HepG2 (cell line): ENCODE measurements around the gene CALML4. TPM values are rescaled to one million over a fixed set of nuclear protein-coding genes. Genes with fewer than 3 reads are reported as not detected.

Experiments used
- ATAC-seq: fragments of 200-7000 bp; cut with Tn5 transposase; 3 replicates; pipeline ENCODE4 v1.9.1; 2020; ENCODE audit warnings: mild to moderate bottlenecking, moderate library complexity
- BruUV-seq: library from RNA; stranded (reverse); fragments of 400-500 nt; replicated peaks from 2 replicates; lab custom pipeline; 2021; lab: Mats Ljungman, UMichigan
- CTCF ChIA-PET: fragments of 300-600 bp; formaldehyde crosslinking; extraction: SDS; loops from one replicate; lab custom pipeline; 2021; ENCODE audit warnings: low total read pairs, inconsistent platforms, low intra/inter-chr PET ratio; lab: Yijun Ruan, JAX
- POLR2A ChIA-PET: fragments of 350-600 bp; sonication (Branson Sonifier 250); formaldehyde crosslinking; loops from one replicate; lab custom pipeline; 2020; ENCODE audit warnings: antibody characterized with exemption, inconsistent platforms; lab: Yijun Ruan, JAX
- DNase-seq: peaks from one replicate; pipeline ENCODE4 v3.0.0-alpha.2; 2015; ENCODE audit warnings: low spot score
- FAIRE-seq: peaks from 3 replicates; lab custom pipeline; 2011; peaks lifted over from hg19 to GRCh38; lab: Jason Lieb, UNC
- H2AFZ ChIP-seq: one replicate; pipeline ENCODE4 v1.6.1; 2011; ENCODE audit warnings: low read length, inconsistent platforms
- H3K27ac ChIP-seq: fragments of 300-600 bp; 3 replicates; pipeline ENCODE4 v1.8.0; 2011; ENCODE audit warnings: mixed run types, mild to moderate bottlenecking, mixed read lengths, low read length, inconsistent platforms; ENCODE audit not compliant: insufficient read depth; ENCODE audit errors: extremely low read length
- H3K27me3 ChIP-seq, 2 experiments: fragments of 200-600 bp in 1 of 2; 2 replicates in 1 of 2; 3 replicates in 1 of 2; pipeline versions ENCODE4 v1.6.0 to v1.8.0; 2011; ENCODE audit warnings: low read length in 2 of 2, mild to moderate bottlenecking in 2 of 2, moderate library complexity in 2 of 2, inconsistent platforms in 1 of 2; ENCODE audit not compliant: insufficient read depth in 2 of 2, control insufficient read depth in 1 of 2
- H3K36me3 ChIP-seq, 2 experiments: fragments of 200-600 bp in 1 of 2; replicated peaks in 1 of 2; 2 replicates in 1 of 2; 3 replicates in 1 of 2; pipeline versions ENCODE4 v1.5.1 to v1.8.0; 2011; ENCODE audit warnings: low read length in 2 of 2, inconsistent platforms in 1 of 2; ENCODE audit not compliant: insufficient read depth in 2 of 2, control insufficient read depth in 1 of 2
- H3K4me1 ChIP-seq: 2 replicates; pipeline ENCODE4 v1.5.1; 2012; ENCODE audit warnings: low read length, inconsistent platforms; ENCODE audit not compliant: insufficient read depth
- H3K4me2 ChIP-seq: 2 replicates; pipeline ENCODE4 v1.6.0; 2011; ENCODE audit warnings: low read depth, low read length, inconsistent platforms
- H3K4me3 ChIP-seq, 3 experiments: fragments of 200-600 bp in 1 of 3; sonication (generic), shearing (Covaris generic) in 1 of 3; replicated peaks in 1 of 3; 2 replicates each; pipeline ENCODE4 v1.5.1; 2011 to 2016; ENCODE audit warnings: low read length in 3 of 3, inconsistent platforms in 2 of 3, low read depth in 2 of 3, mild to moderate bottlenecking in 2 of 3, control low read depth in 1 of 3, mixed read lengths in 1 of 3; ENCODE audit not compliant: insufficient read depth in 1 of 3
- H3K79me2 ChIP-seq: one replicate; pipeline ENCODE4 v1.6.1; 2011; ENCODE audit warnings: low read length, inconsistent platforms; ENCODE audit not compliant: insufficient read depth
- H3K9ac ChIP-seq: 2 replicates; pipeline ENCODE4 v1.6.0; 2011; ENCODE audit warnings: mild to moderate bottlenecking, low read depth, low read length, inconsistent platforms; ENCODE audit not compliant: insufficient read depth
- H3K9me3 ChIP-seq: 2 replicates; pipeline ENCODE4 v1.5.1; 2012; ENCODE audit warnings: mild to moderate bottlenecking, low read length
- H4K20me1 ChIP-seq: 2 replicates; pipeline ENCODE4 v1.6.0; 2011; ENCODE audit warnings: inconsistent platforms, mild to moderate bottlenecking, low read length, moderate library complexity; ENCODE audit not compliant: insufficient read depth
- ATF7 ChIP-seq, 2 experiments: fragments of 450-650 bp in 1 of 2; sonication (generic) in 1 of 2; formaldehyde crosslinking in 1 of 2; IDR thresholded peaks; 2 replicates each; pipeline versions ENCODE4 v1.4.0 to v1.6.1; 2016 to 2020; ENCODE audit warnings: antibody characterized with exemption in 1 of 2, mild to moderate bottlenecking in 1 of 2, missing genetic modification reagents in 1 of 2
- MED8 ChIP-seq: sonication (generic); formaldehyde crosslinking; IDR thresholded peaks from 2 replicates; pipeline ENCODE4 v1.8.1; 2023; ENCODE audit warnings: mild to moderate bottlenecking, missing genetic modification reagents; ENCODE audit not compliant: insufficient replicate concordance
- THAP11 ChIP-seq: IDR thresholded peaks from 2 replicates; pipeline ENCODE4 v1.6.1; 2016; ENCODE audit warnings: missing biosample characterization, missing genetic modification reagents
- THRA ChIP-seq: sonication (generic); formaldehyde crosslinking; IDR thresholded peaks from 2 replicates; pipeline ENCODE4 v1.4.0; 2020; ENCODE audit warnings: missing genetic modification reagents, borderline replicate concordance
- TOE1 ChIP-seq: sonication (generic); formaldehyde crosslinking; IDR thresholded peaks from 2 replicates; pipeline ENCODE4 v1.4.0; 2020; ENCODE audit warnings: mild to moderate bottlenecking, missing genetic modification reagents
- ZNF550 ChIP-seq: sonication (generic); formaldehyde crosslinking; IDR thresholded peaks from 2 replicates; pipeline ENCODE4 v1.4.0; 2020; ENCODE audit warnings: mild to moderate bottlenecking, missing genetic modification reagents, borderline replicate concordance
- WGBS: methylation state at CpG from one replicate; pipeline ENCODE4 v1.1.6; 2017; ENCODE audit warnings: low lambda C conversion rate; 5-methylcytosine and 5-hydroxymethylcytosine counted together
- in situ Hi-C: cut with HindIII; loops from 2 replicates; pipeline ENCODE4 v1.10.0; 2017; ENCODE audit warnings: low pct_unique_long_range_greater_than_20kb; ENCODE audit not compliant: extremely low pct_ligation_motif_present
- intact Hi-C: fragments of 100-400 bp; cut with micrococcal nuclease; formaldehyde crosslinking; loops from one replicate; pipeline ENCODE4 v1.10.0; 2022; ENCODE audit not compliant: unreplicated experiment
- polyA plus RNA-seq, 8 experiments: library from polyadenylated mRNA; depleted of rRNA in 3 of 8; stranded (reverse) in 7 of 8; unstranded in 1 of 8; fragments of >200 nt; fragmentation: Illumina TruSeq in 4 of 8; extraction: Trizol in 4 of 8; gene quantifications; 2 replicates each; pipeline versions ENCODE4 v1.2.1 to v1.2.3, GENCODE V29; 2011 to 2016; ENCODE audit warnings: low read depth in 4 of 8, missing spikeins in 1 of 8, mixed read lengths in 1 of 8; ENCODE audit not compliant: insufficient read depth in 1 of 8
- total RNA-seq, 5 experiments: library from RNA; depleted of rRNA; stranded (reverse); fragments of >200 nt; fragmentation: Illumina TruSeq; extraction: Trizol; gene quantifications; 2 replicates each; pipeline ENCODE4 v1.2.3, GENCODE V29; 2016; ENCODE audit warnings: low read depth in 1 of 5
- TF ChIP-seq, protein P1 (sequence below): sonication (generic); formaldehyde crosslinking; IDR thresholded peaks from 2 replicates; pipeline ENCODE4; 2020; ENCODE audit warnings: missing genetic modification reagents, mild to moderate bottlenecking, borderline replicate concordance
- TF ChIP-seq, protein P2 (sequence below): sonication (generic); formaldehyde crosslinking; IDR thresholded peaks from 2 replicates; pipeline ENCODE4 v1.4.0; 2020; ENCODE audit warnings: mild to moderate bottlenecking, missing genetic modification reagents

CALML4 gene
- total and polyA plus RNA-seq, 2 of the 13 experiments (the other 11 are each of a cell fraction or from before 2014, with no cell fraction given): 3.6 to 8.7 TPM

DNA sequence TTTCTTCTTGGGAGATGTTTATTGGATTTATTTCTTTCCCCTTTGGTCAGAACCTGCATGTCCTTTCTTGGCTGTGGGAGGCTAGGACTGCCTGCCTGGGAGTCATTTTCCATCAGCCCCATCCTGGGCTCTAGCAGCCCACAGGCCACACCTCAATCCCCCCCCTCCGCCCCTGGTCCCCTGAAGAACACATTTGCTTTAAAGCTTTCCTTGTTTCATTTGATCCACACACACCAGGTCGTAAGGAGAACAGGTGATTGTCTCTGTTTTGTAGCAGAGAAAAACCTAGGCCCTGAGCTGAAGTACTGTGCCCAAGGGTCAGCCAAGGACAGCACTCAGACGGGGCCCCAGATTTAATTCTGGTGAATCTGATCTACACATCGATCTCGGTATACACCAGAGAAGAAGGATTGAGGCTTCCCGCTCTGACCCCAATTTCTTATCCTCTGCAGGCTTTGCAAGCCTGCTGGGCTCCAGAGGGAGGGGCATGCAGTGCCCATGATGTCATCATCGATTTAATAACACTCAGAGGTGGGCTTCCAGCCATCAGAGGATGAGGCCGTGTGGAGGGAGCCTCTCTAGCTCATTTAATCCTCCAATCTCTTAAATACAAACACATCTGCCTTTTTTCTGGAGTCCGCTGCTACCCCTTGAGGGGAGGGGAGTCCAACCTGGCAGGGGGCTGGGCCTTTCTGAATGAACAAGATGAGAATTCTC, 26.1 kb upstream of the CALML4 start:
- WGBS: 49% methylated on average over 9 of the region's 9 CpGs
- FAIRE-seq (no peak), DNase-seq (no peak), ATAC-seq (no peak)
- Histone ChIP-seq H3K27me3 (peaks cover 0 to 7% of the 10 kb centered on the region in 2 experiments; a peak in 1 of 5 replicates), H4K20me1 (no peaks in the 10 kb centered on the region; the same call in 1 of the 2 replicates), H3K36me3 (no peaks in the 10 kb centered on the region; a peak in 1 of 5 replicates), H3K27ac (no peak overlapping the region), H3K9ac (no peak overlapping the region), H3K79me2 (peaks cover 25% of the 10 kb centered on the region), H3K4me2 (no peak overlapping the region), H2AFZ (no peak overlapping the region), H3K9me3 (no peaks in the 10 kb centered on the region), H3K4me3 (no peak overlapping the region), H3K4me1 (peaks cover 76% of the 10 kb centered on the region)
- ChIA-PET POLR2A (interaction anchor here (1.0 to 1.6 kb wide), 2 partner anchors 47 to 69 kb away, joined by 3 to 7 read pairs; partner anchors contain the start of gene FEM1B), CTCF (no interaction called here)
- in situ Hi-C loops: no loop called here
- intact Hi-C loops: loop anchor here (5.0 kb wide), 1 partner anchor 46 kb away; the partner anchor contains the start of gene FEM1B
- TF ChIP-seq ZNF550 (CRISPR knock-in tag): no peak
- TF ChIP-seq ATF7 (IDR thresholded peaks at IDR 0.05): peak; percentile 48; the same call in 1 of the 2 replicates
- no peak for TF ChIP-seq ATF7 (CRISPR knock-in tag; IDR thresholded peaks at IDR 0.05)
- BruUV-seq: no TSS peak

DNA sequence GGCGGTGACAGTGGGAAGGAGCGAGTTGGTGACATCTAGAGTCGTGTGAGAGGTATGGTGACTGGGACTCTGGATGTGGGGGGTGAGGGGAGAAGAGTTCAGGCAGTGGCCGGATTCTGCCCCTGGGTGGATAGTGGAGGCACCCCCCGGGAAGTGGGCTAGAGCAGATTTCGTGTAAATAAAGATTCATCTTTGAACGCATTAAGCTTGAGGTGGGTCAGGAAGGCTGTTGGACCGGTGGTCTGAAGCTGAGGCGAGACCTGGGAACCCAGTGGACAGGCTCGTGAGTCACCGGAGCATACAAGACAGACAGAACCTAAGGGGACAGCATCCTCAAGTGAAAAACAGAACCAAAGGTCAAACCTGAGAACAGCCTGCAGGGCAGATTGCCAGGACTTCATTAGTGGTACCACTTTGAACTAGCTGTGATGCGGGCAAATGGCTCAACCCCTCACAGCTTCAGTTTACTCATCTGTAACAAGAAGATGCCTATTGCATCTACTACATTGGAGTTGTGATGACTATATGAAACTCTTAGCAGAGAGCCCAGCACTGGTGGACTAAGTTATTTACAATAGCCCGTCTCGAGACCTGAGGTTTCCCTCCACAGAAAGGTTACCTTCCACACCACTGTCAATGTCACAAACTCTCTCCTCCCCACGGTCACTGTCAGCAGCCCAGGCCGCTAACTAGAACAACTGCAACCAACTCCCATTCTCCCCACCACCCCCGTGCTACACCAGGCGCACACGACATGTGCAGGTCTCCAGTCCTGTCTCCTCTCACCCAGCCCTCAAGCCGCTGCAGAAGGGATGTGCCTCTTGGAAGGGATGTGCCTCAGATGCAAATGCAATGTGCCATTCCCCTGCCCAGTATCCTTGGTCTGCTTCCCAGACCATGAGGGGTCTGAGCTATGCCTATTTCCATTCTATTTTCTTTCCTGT, 25.3 kb upstream of the CALML4 start:
- Histone ChIP-seq H3K27ac (no peak overlapping the region), H3K27me3 (peaks cover 0 to 7% of the 10 kb centered on the region in 2 experiments; a peak in 1 of 5 replicates), H3K79me2 (peaks cover 26% of the 10 kb centered on the region), H3K9ac (peak overlapping the region; percentile 81), H3K9me3 (no peaks in the 10 kb centered on the region), H3K36me3 (no peaks in the 10 kb centered on the region; a peak in 1 of 5 replicates), H3K4me3 (peak overlapping the region; percentile 60 to 82 (median 78)), H4K20me1 (no peaks in the 10 kb centered on the region; the same call in 1 of the 2 replicates), H3K4me2 (peak overlapping the region; percentile 96), H2AFZ (no peak overlapping the region), H3K4me1 (peaks cover 76% of the 10 kb centered on the region)
- CTCF ChIA-PET: no interaction called here
- DNase-seq: no peak
- FAIRE-seq: no peak
- BruUV-seq: TSS peak; percentile 86
- POLR2A ChIA-PET: interaction anchor here (1.6 to 3.6 kb wide), 2 partner anchors 47 kb away, joined by 7 to 18 read pairs; partner anchors contain the start of gene FEM1B
- in situ Hi-C loops (no loop called here), intact Hi-C loops (loop anchor here (5.0 kb wide), 1 partner anchor 47 kb away; the partner anchor contains the start of gene FEM1B)
- WGBS: 22% methylated on average over 20 of the region's 20 CpGs
- peak; percentile 14 for ATAC-seq
- TF ChIP-seq THAP11 (CRISPR knock-in tag) (no peak), THRA (CRISPR knock-in tag) (no peak), MED8 (CRISPR knock-in tag) (no peak), TOE1 (CRISPR knock-in tag) (no peak)
- TF ChIP-seq, protein P1, sequence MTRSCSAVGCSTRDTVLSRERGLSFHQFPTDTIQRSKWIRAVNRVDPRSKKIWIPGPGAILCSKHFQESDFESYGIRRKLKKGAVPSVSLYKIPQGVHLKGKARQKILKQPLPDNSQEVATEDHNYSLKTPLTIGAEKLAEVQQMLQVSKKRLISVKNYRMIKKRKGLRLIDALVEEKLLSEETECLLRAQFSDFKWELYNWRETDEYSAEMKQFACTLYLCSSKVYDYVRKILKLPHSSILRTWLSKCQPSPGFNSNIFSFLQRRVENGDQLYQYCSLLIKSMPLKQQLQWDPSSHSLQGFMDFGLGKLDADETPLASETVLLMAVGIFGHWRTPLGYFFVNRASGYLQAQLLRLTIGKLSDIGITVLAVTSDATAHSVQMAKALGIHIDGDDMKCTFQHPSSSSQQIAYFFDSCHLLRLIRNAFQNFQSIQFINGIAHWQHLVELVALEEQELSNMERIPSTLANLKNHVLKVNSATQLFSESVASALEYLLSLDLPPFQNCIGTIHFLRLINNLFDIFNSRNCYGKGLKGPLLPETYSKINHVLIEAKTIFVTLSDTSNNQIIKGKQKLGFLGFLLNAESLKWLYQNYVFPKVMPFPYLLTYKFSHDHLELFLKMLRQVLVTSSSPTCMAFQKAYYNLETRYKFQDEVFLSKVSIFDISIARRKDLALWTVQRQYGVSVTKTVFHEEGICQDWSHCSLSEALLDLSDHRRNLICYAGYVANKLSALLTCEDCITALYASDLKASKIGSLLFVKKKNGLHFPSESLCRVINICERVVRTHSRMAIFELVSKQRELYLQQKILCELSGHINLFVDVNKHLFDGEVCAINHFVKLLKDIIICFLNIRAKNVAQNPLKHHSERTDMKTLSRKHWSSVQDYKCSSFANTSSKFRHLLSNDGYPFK (CRISPR knock-in tag): 0 out of 2 replicates have a peak, but pooled peaks have one; percentile 5
- TF ChIP-seq, protein P2, sequence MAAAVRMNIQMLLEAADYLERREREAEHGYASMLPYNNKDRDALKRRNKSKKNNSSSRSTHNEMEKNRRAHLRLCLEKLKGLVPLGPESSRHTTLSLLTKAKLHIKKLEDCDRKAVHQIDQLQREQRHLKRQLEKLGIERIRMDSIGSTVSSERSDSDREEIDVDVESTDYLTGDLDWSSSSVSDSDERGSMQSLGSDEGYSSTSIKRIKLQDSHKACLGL: no peak
